ENCODE data around the gene RFWD3.
A peak's percentile ranks its signal among the peaks of the same experiment; 100 is the strongest.

DNA sequence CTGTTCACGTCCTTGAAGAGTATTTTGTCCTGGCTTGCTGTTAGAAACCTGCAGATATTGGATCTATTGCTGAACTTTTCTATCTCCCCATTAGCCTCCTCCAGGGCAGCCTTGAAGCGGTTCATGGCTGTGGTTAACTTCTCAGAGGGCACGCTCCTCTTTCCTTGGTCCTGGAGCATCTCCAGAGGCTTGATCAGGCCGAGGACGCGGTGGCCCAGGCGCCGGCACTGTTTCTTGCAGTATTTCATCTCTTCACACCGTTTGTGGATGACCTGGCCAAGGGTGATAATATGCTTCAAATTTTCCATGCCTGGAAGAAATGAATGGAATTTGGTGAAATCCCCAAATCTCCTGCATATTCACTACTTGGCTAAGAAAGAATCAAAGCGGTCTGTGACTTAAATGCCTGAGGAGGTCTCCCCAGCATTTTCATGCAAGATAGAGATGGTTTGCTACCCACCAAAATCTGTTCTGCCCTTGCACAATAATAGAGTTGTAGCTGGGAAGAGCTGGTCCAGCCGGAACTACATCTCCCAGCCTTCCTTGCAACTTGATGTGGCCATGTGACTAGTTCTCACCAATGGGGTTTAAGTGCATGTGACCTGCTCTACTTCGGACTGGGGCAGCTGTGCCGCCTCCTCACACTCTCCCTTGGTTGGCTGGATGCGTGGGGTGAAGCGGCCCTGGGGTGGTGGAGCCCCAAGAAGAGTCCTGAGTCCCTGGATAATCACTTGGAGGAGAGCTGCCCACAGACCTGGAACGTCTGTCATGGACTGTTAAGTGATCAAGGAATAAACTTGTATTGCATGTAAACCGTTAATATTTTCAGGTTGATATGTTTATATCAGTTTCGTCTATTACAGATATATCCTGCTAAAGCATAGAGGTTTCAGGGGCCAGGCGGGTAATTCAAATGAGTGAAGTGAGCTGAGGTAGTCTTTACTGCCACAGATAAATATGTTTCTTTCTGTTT is 29.1 kb upstream of the RFWD3 start:
- TF ChIP-seq, protein P1, sequence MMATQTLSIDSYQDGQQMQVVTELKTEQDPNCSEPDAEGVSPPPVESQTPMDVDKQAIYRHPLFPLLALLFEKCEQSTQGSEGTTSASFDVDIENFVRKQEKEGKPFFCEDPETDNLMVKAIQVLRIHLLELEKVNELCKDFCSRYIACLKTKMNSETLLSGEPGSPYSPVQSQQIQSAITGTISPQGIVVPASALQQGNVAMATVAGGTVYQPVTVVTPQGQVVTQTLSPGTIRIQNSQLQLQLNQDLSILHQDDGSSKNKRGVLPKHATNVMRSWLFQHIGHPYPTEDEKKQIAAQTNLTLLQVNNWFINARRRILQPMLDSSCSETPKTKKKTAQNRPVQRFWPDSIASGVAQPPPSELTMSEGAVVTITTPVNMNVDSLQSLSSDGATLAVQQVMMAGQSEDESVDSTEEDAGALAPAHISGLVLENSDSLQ (IDR thresholded peaks at IDR 0.05): no peak
- TF ChIP-seq SUZ12 (IDR thresholded peaks at IDR 0.05) (no peak), L3MBTL2 (conservative IDR thresholded peaks at IDR 0.05) (peak; percentile 79), CTBP1 (IDR thresholded peaks at IDR 0.05; ENCODE audit: borderline replicate concordance) (no peak), ARNT (IDR thresholded peaks at IDR 0.05) (no peak), FOXM1 (IDR thresholded peaks at IDR 0.05; ENCODE audit: borderline replicate concordance) (no peak), BHLHE40 (IDR thresholded peaks at IDR 0.05; ENCODE audit: borderline replicate concordance) (no peak), FOXA1 (IDR thresholded peaks at IDR 0.05) (no peak), FOXK2 (IDR thresholded peaks at IDR 0.05) (no peak), ZNF384 (IDR thresholded peaks at IDR 0.05) (no peak), SP1 (IDR thresholded peaks at IDR 0.05) (no peak), TARDBP (IDR thresholded peaks at IDR 0.05) (no peak), ELF4 (IDR thresholded peaks at IDR 0.05) (no peak; the same call in 1 of the 2 replicates), HDGF (IDR thresholded peaks at IDR 0.05; ENCODE audit: borderline replicate concordance) (no peak)

Data from HEK293T (cell line).